DOHH2 (cell line): ENCODE data around the gene CAMKV.
A peak's percentile ranks its signal among the peaks of the same experiment; 100 is the strongest.

Source experiments
- H3F3A ChIP-seq: fragments of 200-600 bp; sonication (generic), shearing (Covaris generic); 2 replicates; pipeline ENCODE4 v1.6.0; 2016; ENCODE audit warnings: antibody characterized with exemption, mild to moderate bottlenecking; ENCODE audit not compliant: control insufficient read depth, insufficient read depth
- H3K27ac ChIP-seq: fragments of 200-600 bp; sonication (generic); 2 replicates; pipeline ENCODE4 v1.5.1; 2014; ENCODE audit warnings: low read depth, mild to moderate bottlenecking, low read length, moderate library complexity
- H3K27me3 ChIP-seq: fragments of 200-600 bp; sonication (generic); 2 replicates; pipeline ENCODE4 v1.6.1; 2014; ENCODE audit warnings: mild to moderate bottlenecking, low read length, mixed read lengths; ENCODE audit not compliant: control insufficient read depth
- H3K36me3 ChIP-seq: fragments of 200-600 bp; sonication (generic); 2 replicates; pipeline ENCODE4 v1.6.1; 2014; ENCODE audit warnings: mild to moderate bottlenecking, low read length, moderate library complexity, mixed read lengths; ENCODE audit not compliant: control insufficient read depth
- H3K4me1 ChIP-seq: fragments of 200-600 bp; sonication (generic); 2 replicates; pipeline ENCODE4 v1.6.1; 2014; ENCODE audit warnings: mild to moderate bottlenecking, low read length, mixed read lengths; ENCODE audit not compliant: control insufficient read depth
- H3K4me2 ChIP-seq: fragments of 200-600 bp; sonication (generic); 2 replicates; pipeline ENCODE4 v1.6.0; 2014; ENCODE audit warnings: mild to moderate bottlenecking, low read length, moderate library complexity
- H3K4me3 ChIP-seq: fragments of 200-600 bp; sonication (generic); 2 replicates; pipeline ENCODE4 v1.5.1; 2014; ENCODE audit warnings: mild to moderate bottlenecking, low read length, mixed read lengths
- H3K79me2 ChIP-seq: fragments of 200-600 bp; sonication (generic); 2 replicates; pipeline ENCODE4 v1.6.1; 2014; ENCODE audit warnings: mild to moderate bottlenecking, low read length, mixed read lengths; ENCODE audit not compliant: control insufficient read depth
- H3K9me2 ChIP-seq: fragments of 200-600 bp; sonication (generic); replicated peaks from 2 replicates; pipeline ENCODE4 v1.6.1; 2014; ENCODE audit warnings: mild to moderate bottlenecking, low read length, mixed read lengths; ENCODE audit not compliant: control insufficient read depth
- H3K9me3 ChIP-seq: fragments of 200-600 bp; sonication (generic); 2 replicates; pipeline ENCODE4 v1.6.1; 2014; ENCODE audit warnings: antibody characterized with exemption, low read length, mixed read lengths; ENCODE audit not compliant: control insufficient read depth, insufficient read depth
- H4K20me1 ChIP-seq: fragments of 200-600 bp; sonication (generic); 2 replicates; pipeline ENCODE4 v1.6.0; 2014; ENCODE audit warnings: low read depth, mild to moderate bottlenecking, antibody characterized with exemption, low read length, moderate library complexity; ENCODE audit not compliant: control insufficient read depth, insufficient read depth
- EZH2phosphoT487 ChIP-seq: fragments of 200-600 bp; sonication (generic); IDR thresholded peaks from 2 replicates; pipeline ENCODE4 v1.6.1; 2017; ENCODE audit warnings: borderline replicate concordance, mild to moderate bottlenecking, antibody characterized with exemption, low read length, moderate library complexity, mixed read lengths
- TF ChIP-seq, protein P1 (sequence below): fragments of 200-600 bp; sonication (generic); IDR thresholded peaks from one replicate; pipeline ENCODE4 v1.5.1; 2014; ENCODE audit warnings: antibody characterized with exemption, mild to moderate bottlenecking, low read depth, low read length; ENCODE audit not compliant: poor library complexity, severe bottlenecking

CAMKV gene

DNA sequence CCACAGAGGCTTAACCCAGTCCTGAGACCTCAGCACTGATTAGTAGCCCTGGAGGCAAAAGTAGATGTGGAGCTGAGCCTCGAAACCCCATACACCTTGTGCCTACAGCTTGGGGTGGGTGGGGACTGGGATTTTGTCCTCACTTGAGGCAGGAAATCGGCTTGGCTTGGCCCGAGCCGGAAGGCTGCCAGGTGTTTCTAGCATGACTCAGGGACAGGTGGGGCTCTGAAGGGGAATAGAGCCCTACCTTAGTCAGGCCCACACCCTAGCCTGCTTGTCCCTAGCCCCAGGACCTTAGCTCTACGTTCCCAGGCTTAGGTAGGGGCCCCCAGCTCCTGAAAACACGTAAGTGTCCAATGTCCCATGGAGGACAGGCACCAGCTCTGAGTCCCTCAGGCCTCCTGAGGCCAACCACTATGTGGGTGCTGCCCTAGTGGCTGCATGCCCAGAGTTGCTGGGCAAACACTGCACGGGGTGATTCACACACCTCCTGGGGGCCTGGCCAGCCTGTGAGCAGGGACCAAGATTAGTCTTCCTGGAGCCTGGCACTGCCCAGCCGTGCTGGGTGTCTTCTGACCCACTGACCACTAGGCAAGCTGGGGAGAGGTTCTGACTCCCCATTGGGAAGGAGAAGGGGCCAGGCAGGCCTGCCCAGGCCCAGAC, 30.9 kb upstream of the CAMKV start:
- Histone ChIP-seq H3K9me2 (no peaks in the 10 kb centered on the region), H3K4me2 (peak overlapping the region; percentile 30; the same call in 1 of the 2 replicates), H3K9me3 (no peaks in the 10 kb centered on the region), H3F3A (no peaks in the 10 kb centered on the region; the same call in 1 of the 2 replicates), H3K4me1 (peaks cover 42% of the 10 kb centered on the region), H3K36me3 (no peaks in the 10 kb centered on the region), H3K27ac (no peak overlapping the region), H3K79me2 (peaks cover 11% of the 10 kb centered on the region), H3K27me3 (no peaks in the 10 kb centered on the region), H3K4me3 (no peak overlapping the region), H4K20me1 (no peaks in the 10 kb centered on the region)
- no peak for TF ChIP-seq EZH2phosphoT487
- TF ChIP-seq, protein P1, sequence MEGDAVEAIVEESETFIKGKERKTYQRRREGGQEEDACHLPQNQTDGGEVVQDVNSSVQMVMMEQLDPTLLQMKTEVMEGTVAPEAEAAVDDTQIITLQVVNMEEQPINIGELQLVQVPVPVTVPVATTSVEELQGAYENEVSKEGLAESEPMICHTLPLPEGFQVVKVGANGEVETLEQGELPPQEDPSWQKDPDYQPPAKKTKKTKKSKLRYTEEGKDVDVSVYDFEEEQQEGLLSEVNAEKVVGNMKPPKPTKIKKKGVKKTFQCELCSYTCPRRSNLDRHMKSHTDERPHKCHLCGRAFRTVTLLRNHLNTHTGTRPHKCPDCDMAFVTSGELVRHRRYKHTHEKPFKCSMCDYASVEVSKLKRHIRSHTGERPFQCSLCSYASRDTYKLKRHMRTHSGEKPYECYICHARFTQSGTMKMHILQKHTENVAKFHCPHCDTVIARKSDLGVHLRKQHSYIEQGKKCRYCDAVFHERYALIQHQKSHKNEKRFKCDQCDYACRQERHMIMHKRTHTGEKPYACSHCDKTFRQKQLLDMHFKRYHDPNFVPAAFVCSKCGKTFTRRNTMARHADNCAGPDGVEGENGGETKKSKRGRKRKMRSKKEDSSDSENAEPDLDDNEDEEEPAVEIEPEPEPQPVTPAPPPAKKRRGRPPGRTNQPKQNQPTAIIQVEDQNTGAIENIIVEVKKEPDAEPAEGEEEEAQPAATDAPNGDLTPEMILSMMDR = no peak

DNA sequence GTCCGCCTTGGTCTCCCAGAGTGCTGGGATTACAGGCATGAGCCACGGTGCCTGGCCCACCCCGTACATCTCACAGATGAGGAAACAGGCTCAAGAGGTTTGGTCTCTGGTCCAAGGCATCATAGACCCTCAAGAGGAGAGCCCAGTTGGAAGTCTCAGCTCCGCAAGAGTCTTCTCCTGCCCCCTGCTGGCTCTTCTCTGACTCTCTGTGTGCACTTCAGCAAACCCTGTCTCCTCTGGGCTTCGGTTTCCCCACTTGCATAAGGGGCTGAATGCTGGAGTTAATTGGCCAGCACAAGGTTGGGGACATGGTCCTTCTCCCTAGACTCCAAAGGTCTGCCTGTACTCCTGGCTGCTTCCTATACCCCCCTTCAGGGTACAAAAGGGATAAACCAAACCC, 30.1 kb upstream of the CAMKV start:
- H3K27me3 ChIP-seq = no peaks in the 10 kb centered on the region
- H4K20me1 ChIP-seq = no peaks in the 10 kb centered on the region
- no peaks in the 10 kb centered on the region for H3K9me3 ChIP-seq
- no peaks in the 10 kb centered on the region for H3K9me2 ChIP-seq
- H3K4me1 ChIP-seq = peaks cover 34% of the 10 kb centered on the region
- no peaks in the 10 kb centered on the region; the same call in 1 of the 2 replicates for H3F3A ChIP-seq
- H3K27ac ChIP-seq = no peak overlapping the region
- H3K79me2 ChIP-seq = peaks cover 9% of the 10 kb centered on the region
- no peak for TF ChIP-seq EZH2phosphoT487
- TF ChIP-seq, protein P1 = peak; percentile 80
- H3K4me3 ChIP-seq = no peak overlapping the region
- no peaks in the 10 kb centered on the region for H3K36me3 ChIP-seq
- 0 out of 2 replicates have a peak overlapping the region, but pooled peaks have one; percentile 30 for H3K4me2 ChIP-seq

- Histone ChIP-seq H3K9me3 (no peaks in the 10 kb centered on the region), H3K4me2 (no peak overlapping the region), H3F3A (no peaks in the 10 kb centered on the region; the same call in 1 of the 2 replicates), H3K79me2 (peaks cover under 1% of the 10 kb centered on the region), H3K4me3 (no peak overlapping the region), H3K4me1 (peaks cover 25% of the 10 kb centered on the region), H4K20me1 (no peaks in the 10 kb centered on the region), H3K36me3 (no peaks in the 10 kb centered on the region), H3K27ac (no peak overlapping the region), H3K27me3 (no peaks in the 10 kb centered on the region), H3K9me2 (no peaks in the 10 kb centered on the region)
- no peak for TF ChIP-seq EZH2phosphoT487
- TF ChIP-seq, protein P1 = no peak
Measured at GRCh38 chr3:49898991-49899390, 29.3 kb upstream of the CAMKV start.
